ENCODE measurements around the gene ARHGAP25. TPM values are rescaled to one million over a fixed set of nuclear protein-coding genes. Genes with fewer than 3 reads are reported as not detected.

ARHGAP25 gene
- total and polyA plus RNA-seq, 10 of the 15 experiments (the other 5 are each of a cell fraction or from before 2014, with no cell fraction given) = 0.15 to 1.0 (median 0.46) TPM

DNA sequence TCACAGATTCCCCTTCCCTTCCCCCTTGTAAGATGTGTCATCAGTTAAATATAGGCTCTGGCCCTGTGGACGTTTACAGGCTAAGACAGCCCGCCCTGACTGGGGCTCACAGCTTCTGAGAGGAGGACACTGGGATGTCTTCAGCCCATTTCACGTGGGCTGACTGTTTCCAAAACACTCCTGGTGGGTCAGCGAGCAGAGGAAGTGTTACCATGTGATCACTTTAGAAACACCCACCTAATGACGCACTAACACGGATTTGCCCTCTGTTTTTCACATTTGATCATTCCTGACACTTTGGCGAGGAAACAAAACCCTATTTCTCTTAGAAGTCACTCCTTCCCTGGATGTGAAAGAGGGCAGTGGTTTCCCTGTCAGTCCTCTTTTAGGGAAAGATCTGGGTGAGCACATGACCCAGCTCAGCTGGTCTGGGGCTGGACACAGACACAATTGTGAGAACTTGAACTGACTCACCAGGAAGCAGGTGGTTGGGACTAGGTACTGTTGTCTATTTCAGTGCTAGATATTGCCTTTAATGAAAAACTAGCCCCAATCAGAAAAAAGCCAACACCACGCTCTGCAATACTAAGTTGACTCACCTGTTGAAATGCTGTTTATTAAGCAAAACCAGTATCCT lies 97.7 kb downstream of the ARHGAP25 start (continued):
- TF ChIP-seq ATF2 (IDR thresholded peaks at IDR 0.05; ENCODE audit: low read length) = peak; percentile 1; the same call in 1 of the 2 replicates
- no peak for TF ChIP-seq MTA3 (IDR thresholded peaks at IDR 0.05; ENCODE audit: borderline replicate concordance, low read length)
- 0 out of 2 replicates have a peak, but pooled peaks have one; percentile 43 for TF ChIP-seq MEF2A (IDR thresholded peaks at IDR 0.05; ENCODE audit: insufficient read depth, low read depth, low read length)
- TF ChIP-seq JUNB (IDR thresholded peaks at IDR 0.05) = 0 out of 2 replicates have a peak, but pooled peaks have one; percentile 20
- TF ChIP-seq BMI1 (IDR thresholded peaks at IDR 0.05; ENCODE audit: borderline replicate concordance) = no peak
- TF ChIP-seq TCF12 (IDR thresholded peaks at IDR 0.05; ENCODE audit: low read depth, low read length) = no peak
- no peak for TF ChIP-seq ZSCAN29 (IDR thresholded peaks at IDR 0.05)
- no peak for TF ChIP-seq SUPT20H (IDR thresholded peaks at IDR 0.05; ENCODE audit: borderline replicate concordance, control insufficient read depth, low read depth, low read length)
- no peak for TF ChIP-seq POLR2AphosphoS2 (IDR thresholded peaks at IDR 0.05; ENCODE audit: low read depth, low read length)
- peak; percentile 16; the same call in 1 of the 2 replicates for TF ChIP-seq RUNX3 (IDR thresholded peaks at IDR 0.05; ENCODE audit: low read length)
- no peak for TF ChIP-seq BCL11A (IDR thresholded peaks at IDR 0.05; ENCODE audit: low read depth, low read length)
- no peak for TF ChIP-seq POLR2A (IDR thresholded peaks at IDR 0.05; ENCODE audit: low read depth, low read length)
- TF ChIP-seq, protein P1, sequence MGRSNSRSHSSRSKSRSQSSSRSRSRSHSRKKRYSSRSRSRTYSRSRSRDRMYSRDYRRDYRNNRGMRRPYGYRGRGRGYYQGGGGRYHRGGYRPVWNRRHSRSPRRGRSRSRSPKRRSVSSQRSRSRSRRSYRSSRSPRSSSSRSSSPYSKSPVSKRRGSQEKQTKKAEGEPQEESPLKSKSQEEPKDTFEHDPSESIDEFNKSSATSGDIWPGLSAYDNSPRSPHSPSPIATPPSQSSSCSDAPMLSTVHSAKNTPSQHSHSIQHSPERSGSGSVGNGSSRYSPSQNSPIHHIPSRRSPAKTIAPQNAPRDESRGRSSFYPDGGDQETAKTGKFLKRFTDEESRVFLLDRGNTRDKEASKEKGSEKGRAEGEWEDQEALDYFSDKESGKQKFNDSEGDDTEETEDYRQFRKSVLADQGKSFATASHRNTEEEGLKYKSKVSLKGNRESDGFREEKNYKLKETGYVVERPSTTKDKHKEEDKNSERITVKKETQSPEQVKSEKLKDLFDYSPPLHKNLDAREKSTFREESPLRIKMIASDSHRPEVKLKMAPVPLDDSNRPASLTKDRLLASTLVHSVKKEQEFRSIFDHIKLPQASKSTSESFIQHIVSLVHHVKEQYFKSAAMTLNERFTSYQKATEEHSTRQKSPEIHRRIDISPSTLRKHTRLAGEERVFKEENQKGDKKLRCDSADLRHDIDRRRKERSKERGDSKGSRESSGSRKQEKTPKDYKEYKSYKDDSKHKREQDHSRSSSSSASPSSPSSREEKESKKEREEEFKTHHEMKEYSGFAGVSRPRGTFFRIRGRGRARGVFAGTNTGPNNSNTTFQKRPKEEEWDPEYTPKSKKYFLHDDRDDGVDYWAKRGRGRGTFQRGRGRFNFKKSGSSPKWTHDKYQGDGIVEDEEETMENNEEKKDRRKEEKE (IDR thresholded peaks at IDR 0.05) = no peak
- TF ChIP-seq ESRRA (IDR thresholded peaks at IDR 0.05; ENCODE audit: low read length) = no peak
- peak; percentile 31; the same call in 1 of the 2 replicates for TF ChIP-seq SPI1 (IDR thresholded peaks at IDR 0.05; ENCODE audit: borderline replicate concordance, insufficient read depth, low read depth, low read length)
- TF ChIP-seq ZBTB40 (IDR thresholded peaks at IDR 0.05; ENCODE audit: borderline replicate concordance) = no peak
- 0 out of 2 replicates have a peak, but pooled peaks have one; percentile 46 for TF ChIP-seq TCF3 (IDR thresholded peaks at IDR 0.05; ENCODE audit: borderline replicate concordance, insufficient read depth, low read depth, low read length)

Measured in GM12878 (cell line).